Coronary artery (tissue), 2 donors: ENCODE measurements around the gene RB1.
"Not testable (repeated sequence)": the region's sequence is repeated elsewhere in the genome, so short reads cannot be mapped to it uniquely, and the experiment has no call there.

Experiments
- DNase-seq: peaks from one replicate; pipeline ENCODE4 v3.0.0-alpha.2; 2017; ENCODE audit warnings: low spot score
- H3K27ac ChIP-seq, 2 donors: fragments of 200-600 bp; sonication (generic); one replicate each; pipeline ENCODE4 v1.5.1; 2016 to 2019
- H3K4me3 ChIP-seq: fragments of 200-600 bp; sonication (generic); 2 replicates; pipeline ENCODE4 v1.5.1; 2016; ENCODE audit warnings: mild to moderate bottlenecking, moderate library complexity
- CTCF ChIP-seq: fragments of 200-600 bp; sonication (generic); IDR thresholded peaks from one replicate; pipeline ENCODE4 v1.5.1; 2019; ENCODE audit warnings: antibody characterized with exemption

The RB1 gene

GRCh38 chr13:48346583-48346982 is 43.0 kb downstream of the RB1 start:
- no peak overlapping the region for H3K4me3 ChIP-seq
- DNase-seq: no peak
- H3K27ac ChIP-seq: no peak overlapping the region
- no peak for TF ChIP-seq CTCF

GRCh38 chr13:48349525-48349924 is 46.0 kb downstream of the RB1 start:
- no peak overlapping the region for H3K4me3 ChIP-seq
- TF ChIP-seq CTCF: no peak
- no peak for DNase-seq
- H3K27ac ChIP-seq: no peak overlapping the region

DNA sequence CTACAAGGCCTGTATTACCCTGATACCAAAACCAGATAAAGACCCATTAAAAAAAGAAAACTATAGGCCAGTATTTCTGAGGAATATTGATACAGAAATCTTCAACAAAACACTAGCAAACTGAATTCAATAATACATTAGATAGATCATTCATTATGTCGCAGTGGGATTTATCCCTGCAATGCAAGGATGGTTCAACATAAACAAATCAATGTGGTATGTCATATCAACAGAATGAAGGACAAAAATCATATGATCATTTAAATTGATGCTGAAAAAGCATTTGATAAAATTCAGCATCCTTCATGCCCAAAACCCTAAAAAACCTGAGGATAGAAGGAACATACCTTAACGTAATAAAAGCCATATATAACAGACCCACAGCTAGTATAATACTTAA is 50.0 kb downstream of the RB1 start:
- Histone ChIP-seq H3K4me3 (no peak overlapping the region), H3K27ac (no peak overlapping the region)
- DNase-seq: no peak
- no peak for TF ChIP-seq CTCF

DNA sequence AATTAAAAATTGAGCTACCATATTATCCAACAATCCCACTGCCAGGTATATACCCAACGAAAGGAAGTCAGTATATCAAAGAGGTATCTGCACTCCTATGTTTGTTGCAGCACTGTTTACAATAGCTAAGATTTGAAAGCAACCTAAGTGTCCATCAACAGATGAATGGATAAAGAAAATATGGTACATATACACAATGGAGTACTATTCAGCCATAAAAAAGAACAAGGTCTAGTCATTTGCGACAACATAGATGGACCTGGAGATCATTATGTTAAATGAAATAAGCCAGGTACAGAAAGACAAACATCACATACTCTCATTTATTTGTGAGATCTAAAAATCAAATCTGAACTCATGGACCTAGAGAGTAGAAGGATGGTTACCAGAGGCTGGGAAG is 52.0 kb downstream of the RB1 start:
- H3K4me3 ChIP-seq, DNase-seq, H3K27ac ChIP-seq: not testable (repeated sequence)

DNA sequence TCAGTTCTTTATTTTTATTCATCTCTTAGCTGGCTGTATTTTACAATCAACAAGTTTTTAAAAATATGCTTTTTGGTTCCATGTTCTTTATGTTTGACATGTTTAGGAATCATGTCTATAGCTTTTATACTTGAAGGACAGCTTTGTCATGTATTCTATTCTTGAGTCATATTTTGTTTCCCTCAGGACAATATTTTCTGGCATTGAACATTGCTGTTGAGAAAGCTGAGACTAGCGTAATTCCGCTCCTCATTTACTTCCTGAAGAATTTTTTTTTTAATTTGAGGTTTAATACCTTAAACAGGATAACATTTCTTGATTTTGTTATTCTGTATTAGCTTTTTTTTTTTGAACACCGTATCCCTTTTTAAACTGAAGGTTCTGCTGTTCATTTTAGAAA is 53.2 kb downstream of the RB1 start:
- no peak for DNase-seq

DNA sequence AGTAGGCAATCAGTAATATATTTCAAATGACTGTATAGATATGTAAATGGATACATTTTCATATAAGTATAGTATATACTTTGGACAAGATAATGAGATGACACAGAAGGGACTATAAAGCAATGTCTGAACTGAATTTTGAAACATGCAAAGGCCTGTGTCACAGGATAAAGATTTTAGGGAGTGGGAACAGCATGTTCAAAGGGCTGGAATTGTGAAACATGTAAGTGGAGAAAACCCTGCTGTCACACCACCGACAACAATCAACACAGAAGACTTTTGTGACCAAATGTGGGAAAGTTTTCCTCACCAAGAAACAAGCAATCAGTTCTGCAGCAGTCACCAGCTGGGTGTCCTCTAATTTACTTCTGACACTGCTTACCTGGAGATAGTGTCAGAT is 66.4 kb downstream of the RB1 start:
- DNase-seq: no peak
- Histone ChIP-seq H3K4me3 (no peak overlapping the region), H3K27ac (no peak overlapping the region)
- TF ChIP-seq CTCF: no peak

More for the DNA sequence above, 53.2 kb downstream of the RB1 start:
- H3K4me3 ChIP-seq: no peak overlapping the region
- no peak for TF ChIP-seq CTCF
- no peak overlapping the region for H3K27ac ChIP-seq

GRCh38 chr13:48370815-48371214 is 67.3 kb downstream of the RB1 start:
- no peak for TF ChIP-seq CTCF
- no peak overlapping the region for H3K27ac ChIP-seq

GRCh38 chr13:48377857-48378256 is 74.3 kb downstream of the RB1 start:
- Histone ChIP-seq H3K4me3 (no peak overlapping the region), H3K27ac (no peak overlapping the region)
- no peak for TF ChIP-seq CTCF
- DNase-seq: no peak

More at GRCh38 chr13:48370815-48371214, 67.3 kb downstream of the RB1 start:
- no peak overlapping the region for H3K4me3 ChIP-seq
- DNase-seq: no peak
